Activated T-cell treated with anti-CD3 and anti-CD28 coated beads, Interleukin-2, amount 50 U/mL, for 72 hours (primary cell): ENCODE data around the gene ST3GAL4. TPM values are rescaled to one million over a fixed set of nuclear protein-coding genes. Genes with fewer than 3 reads are reported as not detected.
"Not testable (repeated sequence)": the region's sequence is repeated elsewhere in the genome, so short reads cannot be mapped to it uniquely, and the experiment has no call there.

Experiments
- ATAC-seq, 2 donors: fragments of 150-1000 bp; cut with Tn5 transposase; replicated peaks in 1 of 2; 2 replicates each; pipeline ENCODE4 v1.10.0; 2021; ENCODE audit warnings: moderate library complexity in 2 of 2, mild to moderate bottlenecking in 1 of 2
- DNase-seq, 2 donors: peaks; one replicate each; pipeline ENCODE4 v3.0.0; 2021 to 2022; ENCODE audit warnings: mixed read lengths in 1 of 2
- H3K27ac Mint-ChIP-seq: one replicate; pipeline ENCODE4 v1.8.0; 2022; ENCODE audit warnings: mild to moderate bottlenecking, moderate library complexity, mixed read lengths
- H3K27me3 Mint-ChIP-seq: one replicate; pipeline ENCODE4 v1.8.0; 2022; ENCODE audit warnings: low read depth, mixed read lengths
- H3K36me3 Mint-ChIP-seq, 2 donors: one replicate each; pipeline ENCODE4 v1.8.0; 2022; ENCODE audit warnings: mixed read lengths in 2 of 2, mild to moderate bottlenecking in 1 of 2; ENCODE audit not compliant: insufficient read depth in 2 of 2
- H3K4me1 Mint-ChIP-seq: one replicate; pipeline ENCODE4 v1.8.0; 2022; ENCODE audit warnings: low read depth, mixed read lengths
- H3K4me3 Mint-ChIP-seq, 2 donors: one replicate each; pipeline ENCODE4 v1.8.0; 2022; ENCODE audit warnings: mild to moderate bottlenecking in 2 of 2, mixed read lengths in 2 of 2, moderate library complexity in 2 of 2
- H3K9me3 Mint-ChIP-seq, 2 donors: one replicate each; pipeline ENCODE4 v1.8.0; 2022; ENCODE audit warnings: mixed read lengths in 2 of 2
- total RNA-seq, 2 donors: library from RNA; stranded (reverse); gene quantifications; one replicate each; pipeline ENCODE4 v1.2.3, GENCODE V29; 2022

Gene ST3GAL4, protein sequence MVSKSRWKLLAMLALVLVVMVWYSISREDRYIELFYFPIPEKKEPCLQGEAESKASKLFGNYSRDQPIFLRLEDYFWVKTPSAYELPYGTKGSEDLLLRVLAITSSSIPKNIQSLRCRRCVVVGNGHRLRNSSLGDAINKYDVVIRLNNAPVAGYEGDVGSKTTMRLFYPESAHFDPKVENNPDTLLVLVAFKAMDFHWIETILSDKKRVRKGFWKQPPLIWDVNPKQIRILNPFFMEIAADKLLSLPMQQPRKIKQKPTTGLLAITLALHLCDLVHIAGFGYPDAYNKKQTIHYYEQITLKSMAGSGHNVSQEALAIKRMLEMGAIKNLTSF
- total RNA-seq, result 10 to 100 TPM; 10.9 to 12.1 TPM

DNA sequence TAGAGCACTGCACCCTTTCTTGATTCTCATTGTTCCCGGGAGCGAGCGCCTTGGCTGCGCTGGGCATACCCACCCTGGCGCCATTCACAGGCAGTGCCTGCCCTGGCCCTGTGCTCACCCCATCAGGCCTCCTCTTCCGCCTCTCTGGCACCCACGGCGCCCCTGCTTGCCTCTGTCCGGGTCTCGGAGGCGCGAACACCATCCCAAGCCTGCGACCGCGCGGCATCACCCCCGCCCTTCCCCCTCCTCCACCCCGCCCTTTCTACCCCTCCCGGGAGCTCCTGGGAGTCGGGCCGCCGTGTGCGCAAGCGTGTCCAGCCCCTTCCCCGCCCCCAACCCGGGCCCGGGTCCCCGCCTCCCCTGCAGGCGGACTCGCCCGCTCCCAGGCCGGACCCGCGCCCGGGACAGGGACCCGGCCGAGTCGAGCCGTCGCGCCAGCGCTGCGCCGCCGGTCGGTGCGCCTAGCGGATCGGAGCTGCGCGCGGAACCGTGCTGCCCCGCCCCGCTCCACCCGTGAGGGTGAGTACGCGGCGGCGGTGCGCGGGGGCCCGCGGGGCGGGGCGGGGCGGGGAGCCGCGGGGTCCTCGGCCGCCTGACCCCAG, at the start of gene ST3GAL4:
Gene ST3GAL4 (plus strand): TSS at position 363 of the 602 bp plus-strand sequence. CDS start 50,470 bp downstream, outside the sequence.
- no peaks in the 10 kb centered on the region for H3K9me3 Mint-ChIP-seq
- DNase-seq (peak; percentile 69 to 74), ATAC-seq (peak; percentile 71 to 72)
- peak within 1 kb of the TSS; percentile 98 for H3K4me3 Mint-ChIP-seq
- no peaks in the 10 kb centered on the region for H3K27me3 Mint-ChIP-seq
- peaks cover 47% of the 10 kb centered on the region for H3K4me1 Mint-ChIP-seq
- H3K36me3 Mint-ChIP-seq, result peaks cover 2 to 3% of the 10 kb centered on the region in 2 donors
- peak within 1 kb of the TSS; percentile 94 for H3K27ac Mint-ChIP-seq

DNA sequence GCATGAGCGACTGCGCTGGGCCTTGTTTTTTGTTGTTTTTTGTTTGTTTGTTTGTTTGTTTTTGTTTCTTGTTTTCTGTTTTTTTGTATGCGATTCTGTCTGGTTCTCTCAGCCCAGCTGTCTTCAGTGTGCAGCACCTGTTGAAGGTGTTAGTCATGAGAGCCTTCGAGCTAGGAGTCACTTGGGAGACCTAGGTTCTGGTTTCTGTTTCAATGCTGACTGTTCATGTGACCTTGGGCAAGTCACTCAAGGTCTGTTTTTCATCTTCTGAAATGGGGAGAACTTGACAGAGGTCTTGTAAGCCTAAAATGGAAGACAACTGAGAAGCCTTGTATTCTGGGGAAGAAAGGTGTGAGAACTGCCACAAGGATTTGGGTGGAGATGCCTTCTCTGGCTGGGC, 49.8 kb upstream of the ST3GAL4 start:
- DNase-seq (peak; percentile 34 to 35), ATAC-seq (peak; percentile 63 to 68)
- no peaks in the 10 kb centered on the region for H3K9me3 Mint-ChIP-seq
- H3K36me3 Mint-ChIP-seq, result peaks cover 5 to 9% of the 10 kb centered on the region in 2 donors
- H3K27me3 Mint-ChIP-seq, result no peaks in the 10 kb centered on the region
- H3K4me1 Mint-ChIP-seq, result peaks cover 57% of the 10 kb centered on the region
- peak overlapping the region; percentile 72 for H3K27ac Mint-ChIP-seq
- H3K4me3 Mint-ChIP-seq, result peak overlapping the region; percentile 79 to 93

DNA sequence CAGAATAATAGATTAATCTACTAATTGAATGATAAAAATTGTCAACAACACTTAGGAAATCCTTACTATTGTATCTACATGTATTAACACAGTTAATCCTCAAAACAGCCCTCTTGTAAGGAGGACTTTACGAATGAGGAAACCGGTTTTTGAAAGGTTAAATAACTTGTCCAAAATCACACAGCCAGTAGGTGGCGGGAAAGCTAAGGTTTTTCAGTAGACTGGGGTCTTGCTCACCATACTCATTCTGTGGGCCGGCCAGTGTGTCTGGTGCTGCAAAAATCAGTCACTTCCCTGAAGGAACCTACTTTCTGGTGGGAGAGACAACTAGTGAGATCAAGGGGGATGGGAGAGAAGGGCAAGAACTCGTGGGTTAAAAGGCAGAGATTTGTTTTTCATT, 47.8 kb upstream of the ST3GAL4 start:
- Mint-ChIP-seq H3K9me3 (no peaks in the 10 kb centered on the region), H3K27me3 (no peaks in the 10 kb centered on the region), H3K27ac (no peak overlapping the region), H3K4me1 (peaks cover 54% of the 10 kb centered on the region), H3K4me3 (no peak overlapping the region), H3K36me3 (peaks cover 5 to 13% of the 10 kb centered on the region in 2 donors)
- no peak for ATAC-seq
- no peak for DNase-seq

DNA sequence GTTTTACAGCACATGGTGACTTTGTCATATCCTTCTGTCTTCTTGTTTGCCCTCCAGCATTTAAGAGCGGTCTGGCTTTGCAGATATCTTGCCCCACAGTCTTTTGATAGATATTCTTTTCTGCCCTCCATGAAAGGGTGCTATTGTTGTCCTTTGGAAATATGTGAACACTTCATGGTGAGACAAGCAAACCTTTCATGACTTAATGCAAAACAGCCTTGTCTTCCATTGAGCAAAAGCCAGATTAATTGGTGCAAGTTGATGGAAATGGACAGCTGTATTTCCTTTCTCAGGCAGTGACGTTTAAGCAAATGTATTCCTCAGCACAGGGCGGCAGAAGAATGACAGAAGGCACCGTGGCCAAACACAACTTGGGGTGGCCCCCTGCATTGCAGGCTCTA, 47.2 kb upstream of the ST3GAL4 start:
- Mint-ChIP-seq H3K4me3 (no peak overlapping the region), H3K36me3 (peaks cover 5 to 13% of the 10 kb centered on the region in 2 donors), H3K4me1 (peaks cover 48% of the 10 kb centered on the region), H3K27ac (no peak overlapping the region), H3K9me3 (no peaks in the 10 kb centered on the region), H3K27me3 (no peaks in the 10 kb centered on the region)
- ATAC-seq (no peak), DNase-seq (no peak)

DNA sequence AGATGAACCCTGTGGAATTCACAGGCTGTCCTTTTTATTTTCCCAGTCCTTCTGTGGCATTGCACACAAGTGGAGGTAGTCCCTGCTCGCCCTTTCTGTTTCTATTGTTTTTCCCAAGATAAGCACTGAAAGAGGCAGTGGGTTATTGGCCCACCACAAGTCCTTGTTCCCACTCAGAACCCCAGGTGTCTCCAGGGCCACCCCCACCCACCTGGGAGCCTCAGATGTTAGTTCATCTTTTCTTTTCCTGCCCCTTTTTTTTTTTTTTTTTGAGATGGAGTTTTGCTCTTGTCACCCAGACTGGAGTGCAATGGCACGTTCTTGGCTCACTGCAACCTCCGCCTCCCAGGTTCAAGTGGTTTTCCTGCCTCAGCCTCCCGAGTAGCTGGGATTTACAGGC, 46.7 kb upstream of the ST3GAL4 start:
- Mint-ChIP-seq H3K4me1 (peaks cover 44% of the 10 kb centered on the region), H3K36me3 (peaks cover 5 to 14% of the 10 kb centered on the region in 2 donors)
- not testable (repeated sequence) for H3K27me3 Mint-ChIP-seq, H3K4me3 Mint-ChIP-seq, ATAC-seq, H3K9me3 Mint-ChIP-seq, H3K27ac Mint-ChIP-seq, DNase-seq

DNA sequence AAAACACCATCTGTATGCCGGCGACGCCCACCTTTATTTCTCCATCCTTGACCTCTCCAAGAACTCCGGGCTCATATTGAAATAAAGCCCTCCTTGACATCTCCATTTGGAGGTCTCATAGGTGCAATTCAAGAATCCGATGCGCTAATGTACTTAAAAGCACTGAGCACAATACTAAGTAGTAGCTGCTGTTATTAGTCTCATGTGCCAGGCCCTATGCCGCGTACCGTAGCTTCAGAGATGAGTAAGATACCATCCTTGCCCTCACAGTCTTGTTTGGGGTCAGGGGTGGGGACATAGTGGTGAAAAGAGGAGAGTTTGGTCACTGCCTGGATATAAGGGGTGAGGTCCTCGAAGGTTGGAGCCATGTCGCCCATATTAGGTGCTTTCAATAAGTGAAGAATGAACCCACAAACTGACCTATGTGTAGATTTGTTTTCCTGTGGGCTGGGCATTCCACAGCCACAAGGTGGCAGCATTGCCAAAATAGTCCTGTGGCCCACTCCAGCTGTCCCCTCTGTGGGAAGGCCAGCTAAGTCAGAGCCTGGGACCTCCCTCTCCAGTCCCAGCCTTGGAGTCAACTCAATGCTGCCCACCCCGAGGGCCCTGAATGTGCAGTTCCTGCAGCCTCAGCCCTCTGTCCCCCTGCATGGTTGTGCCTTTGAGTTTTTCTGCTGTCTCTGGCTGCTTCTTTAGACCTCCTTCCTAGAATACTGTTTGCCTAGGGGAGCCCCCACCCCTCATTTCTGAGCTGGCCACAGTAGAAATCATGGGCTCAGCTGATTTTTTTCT, 45.1 kb upstream of the ST3GAL4 start:
- peak; percentile 65 to 71 for ATAC-seq
- H3K9me3 Mint-ChIP-seq, result no peaks in the 10 kb centered on the region
- H3K27ac Mint-ChIP-seq, result no peak overlapping the region

DNA sequence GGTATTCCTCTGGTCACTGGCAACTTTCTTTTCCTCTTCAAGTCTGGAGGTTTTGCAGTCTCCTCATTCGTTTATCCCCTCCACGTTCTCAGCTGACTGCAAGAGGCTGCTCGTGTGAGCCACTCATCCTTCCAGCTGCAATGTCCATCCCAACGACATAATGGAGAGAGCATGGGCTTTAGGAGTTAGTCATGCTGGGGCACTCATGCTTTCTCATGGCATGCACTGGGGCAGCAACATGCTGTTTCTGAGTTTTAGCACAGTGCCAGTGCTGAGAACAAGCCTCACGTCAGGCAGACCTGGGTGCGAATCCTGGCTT, 44.5 kb upstream of the ST3GAL4 start:
- H3K27ac Mint-ChIP-seq, result no peak overlapping the region
- peaks cover 3 to 18% of the 10 kb centered on the region in 2 donors for H3K36me3 Mint-ChIP-seq
- no peaks in the 10 kb centered on the region for H3K9me3 Mint-ChIP-seq
- no peaks in the 10 kb centered on the region for H3K27me3 Mint-ChIP-seq
- no peak overlapping the region for H3K4me3 Mint-ChIP-seq
- peaks cover 22% of the 10 kb centered on the region for H3K4me1 Mint-ChIP-seq
- no peak for ATAC-seq
- no peak for DNase-seq

More for the DNA sequence above, 45.1 kb upstream of the ST3GAL4 start:
- DNase-seq, result peak; percentile 61 to 65
- Mint-ChIP-seq H3K4me1 (peaks cover 28% of the 10 kb centered on the region), H3K4me3 (no peak overlapping the region), H3K36me3 (peaks cover 6 to 21% of the 10 kb centered on the region in 2 donors), H3K27me3 (no peaks in the 10 kb centered on the region)

DNA sequence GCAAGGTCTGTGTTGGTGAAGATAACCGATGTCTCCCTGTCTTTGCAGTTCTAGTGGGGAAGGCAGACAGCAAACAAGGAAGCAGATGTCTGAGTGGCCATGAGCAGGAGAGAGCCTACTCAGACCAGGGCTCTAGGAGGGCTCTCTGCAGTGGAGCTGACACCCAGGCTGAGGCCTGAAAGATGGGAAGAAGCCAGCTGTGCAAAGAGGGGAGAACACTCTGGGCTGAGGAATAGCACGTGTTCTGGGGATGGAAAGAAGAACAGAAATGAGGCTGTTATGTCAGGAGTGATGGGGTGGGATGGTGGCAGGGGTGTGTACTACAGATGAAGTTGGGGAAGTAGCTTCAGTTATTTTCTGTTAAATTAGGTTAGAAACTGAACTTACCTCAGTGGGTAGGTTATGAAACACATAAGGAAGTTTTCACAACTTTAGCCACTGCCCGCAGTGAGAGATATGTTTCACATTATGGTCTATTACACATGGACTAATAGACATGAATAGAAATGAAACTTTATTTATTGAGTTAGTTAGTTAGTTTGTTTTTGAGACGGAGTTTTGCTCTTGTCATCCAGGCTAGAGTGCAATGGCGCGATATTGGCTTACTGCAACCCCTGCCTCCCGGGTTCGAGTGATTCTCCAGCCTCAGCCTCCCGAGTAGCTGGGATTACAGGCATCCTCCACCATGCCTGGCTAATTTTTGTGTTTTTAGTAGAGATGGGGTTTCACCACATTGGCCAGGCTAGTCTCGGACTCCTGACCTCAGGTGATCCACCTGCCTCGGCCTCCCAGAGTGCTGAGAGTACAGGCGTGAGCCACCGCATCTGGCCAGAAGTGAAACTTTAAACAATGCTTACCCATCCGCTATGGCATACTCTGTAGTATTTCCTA, 43.8 kb upstream of the ST3GAL4 start:
- Mint-ChIP-seq H3K4me1 (peaks cover 17% of the 10 kb centered on the region), H3K27me3 (no peaks in the 10 kb centered on the region), H3K36me3 (peaks cover 6 to 25% of the 10 kb centered on the region in 2 donors), H3K9me3 (no peaks in the 10 kb centered on the region), H3K27ac (no peak overlapping the region), H3K4me3 (no peak overlapping the region)
- DNase-seq, result no peak
- ATAC-seq, result no peak

DNA sequence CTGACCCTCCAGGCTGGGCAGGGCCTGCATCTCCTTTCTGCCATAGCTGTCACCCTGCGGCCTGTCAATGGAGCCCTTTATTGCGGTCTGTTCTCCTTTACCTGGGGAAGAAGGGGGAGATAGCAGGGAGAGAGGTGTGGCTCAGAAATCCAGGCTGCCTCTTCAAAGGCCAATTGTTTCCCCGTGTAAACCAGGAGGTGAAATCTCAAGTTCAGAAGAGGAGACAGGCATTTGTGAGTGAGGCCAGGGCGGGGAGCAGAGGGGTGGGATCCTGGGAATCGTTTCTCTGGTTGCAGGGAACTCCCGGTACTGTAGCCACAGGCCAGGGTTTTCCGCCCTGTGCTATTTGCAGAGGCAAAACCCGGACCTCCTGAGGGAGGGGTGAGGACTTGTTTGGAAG, 42.5 kb upstream of the ST3GAL4 start:
- peaks cover 18% of the 10 kb centered on the region for H3K4me1 Mint-ChIP-seq
- H3K9me3 Mint-ChIP-seq, result no peaks in the 10 kb centered on the region
- ATAC-seq (no peak), DNase-seq (no peak)
- no peak overlapping the region for H3K27ac Mint-ChIP-seq
- H3K4me3 Mint-ChIP-seq, result no peak overlapping the region
- peaks cover 8 to 26% of the 10 kb centered on the region in 2 donors for H3K36me3 Mint-ChIP-seq
- no peaks in the 10 kb centered on the region for H3K27me3 Mint-ChIP-seq

DNA sequence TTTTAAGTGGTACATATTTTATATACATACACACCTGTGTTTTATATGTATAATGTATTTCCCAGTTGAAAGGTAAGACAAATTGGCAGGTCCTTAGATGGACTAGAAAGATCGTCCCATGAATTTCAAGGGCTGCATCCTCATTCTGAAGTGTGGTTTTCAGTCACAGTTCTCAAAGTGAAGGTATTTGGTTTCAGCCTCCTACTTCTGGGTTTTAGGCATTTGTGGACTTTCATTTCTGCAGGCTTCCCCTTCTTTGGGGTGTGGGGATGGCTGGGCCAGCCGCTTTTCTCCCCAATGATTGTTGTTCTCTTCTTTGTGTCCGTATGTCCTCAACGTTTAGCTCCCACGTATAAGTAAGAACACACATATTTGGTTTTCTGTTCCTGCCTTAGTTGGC, 41.7 kb upstream of the ST3GAL4 start:
- H3K36me3 Mint-ChIP-seq, result peaks cover 8 to 26% of the 10 kb centered on the region in 2 donors
- no peaks in the 10 kb centered on the region for H3K9me3 Mint-ChIP-seq
- DNase-seq (no peak), ATAC-seq (no peak)
- H3K27ac Mint-ChIP-seq, result no peak overlapping the region
- H3K4me1 Mint-ChIP-seq, result peaks cover 26% of the 10 kb centered on the region
- H3K27me3 Mint-ChIP-seq, result no peaks in the 10 kb centered on the region
- no peak overlapping the region for H3K4me3 Mint-ChIP-seq

DNA sequence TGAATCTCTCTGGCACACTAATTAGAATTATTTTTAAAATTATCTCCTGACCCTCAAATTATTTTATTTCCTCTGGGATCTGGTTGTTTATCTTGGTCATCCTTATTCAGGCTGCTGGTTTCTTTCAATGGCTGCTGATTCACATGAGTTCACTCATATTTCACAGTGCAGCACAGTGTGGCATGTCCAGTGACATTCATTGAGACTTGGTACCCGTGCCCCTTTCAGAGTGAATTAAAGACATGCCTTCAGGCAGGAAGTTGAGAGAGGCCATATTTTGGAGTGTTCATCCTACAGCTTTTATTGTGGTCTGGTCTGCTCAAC, 38.1 kb upstream of the ST3GAL4 start:
- Mint-ChIP-seq H3K9me3 (no peaks in the 10 kb centered on the region), H3K27ac (peak overlapping the region; percentile 69), H3K4me3 (peak overlapping the region; percentile 71 to 76), H3K4me1 (peaks cover 29% of the 10 kb centered on the region), H3K27me3 (no peaks in the 10 kb centered on the region), H3K36me3 (peaks cover 8 to 19% of the 10 kb centered on the region in 2 donors)
- ATAC-seq (no peak), DNase-seq (no peak)

DNA sequence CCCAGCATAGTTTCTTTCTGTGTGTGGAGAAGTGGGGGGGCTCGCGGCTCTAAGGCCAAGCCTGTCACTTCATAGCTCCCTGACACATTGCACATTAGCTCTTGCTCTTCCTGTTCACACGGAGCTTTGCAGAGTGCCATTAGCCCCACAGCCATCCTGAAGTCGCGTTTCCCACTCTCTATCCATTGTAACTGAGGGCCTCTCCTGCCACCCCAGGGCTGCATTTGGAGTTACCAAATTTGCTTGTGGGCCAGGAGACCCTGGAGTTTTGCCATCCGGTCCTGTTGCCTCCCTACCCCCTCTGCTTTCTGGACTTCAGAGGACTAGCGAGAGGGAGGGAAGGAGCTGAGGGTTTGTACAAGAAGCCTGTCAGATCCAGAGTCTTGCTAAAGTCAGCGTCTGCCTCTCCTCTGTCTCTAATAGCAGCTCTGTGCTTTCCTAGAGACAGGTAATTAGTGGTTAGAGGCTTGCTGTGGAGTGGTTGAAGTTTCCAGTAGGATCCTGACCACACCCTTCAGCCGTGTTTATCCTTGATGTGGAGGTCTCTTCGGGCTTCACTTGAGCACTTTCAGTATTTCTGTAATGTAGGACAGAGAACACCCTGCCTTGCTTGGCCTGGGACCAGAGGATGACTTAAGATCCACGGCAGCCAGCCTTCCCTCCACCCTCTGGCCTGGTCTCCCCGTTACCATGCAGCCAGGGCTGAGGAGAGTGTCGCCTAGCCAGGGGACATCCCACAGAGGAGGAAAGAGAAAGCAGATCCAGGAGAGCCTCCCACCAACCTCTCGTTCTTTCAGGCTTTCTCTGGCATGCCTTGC, 37.5 kb upstream of the ST3GAL4 start:
- Mint-ChIP-seq H3K4me3 (peak overlapping the region; percentile 71 to 76), H3K4me1 (peaks cover 29% of the 10 kb centered on the region), H3K27ac (peak overlapping the region; percentile 69), H3K9me3 (no peaks in the 10 kb centered on the region), H3K27me3 (no peaks in the 10 kb centered on the region), H3K36me3 (peaks cover 8 to 19% of the 10 kb centered on the region in 2 donors)
- DNase-seq, result peak; percentile 31 to 34
- peak; percentile 73 to 76 for ATAC-seq
